Stimulated activated CD8-positive, alpha-beta memory T cell treated with anti-CD3 and anti-CD28 coated beads, Interleukin-15, amount 100 ng/mL, for 24 hours (primary cell): ENCODE results near the gene APOC1.

Experiments used
- DNase-seq: peaks from one replicate; pipeline ENCODE4 v3.0.0-alpha.2; 2020; ENCODE audit warnings: low read depth

APOC1 gene

GRCh38 chr19:44955505-44956439 lies 41.4 kb downstream of the APOC1 start:
- DNase-seq = no peak

DNA sequence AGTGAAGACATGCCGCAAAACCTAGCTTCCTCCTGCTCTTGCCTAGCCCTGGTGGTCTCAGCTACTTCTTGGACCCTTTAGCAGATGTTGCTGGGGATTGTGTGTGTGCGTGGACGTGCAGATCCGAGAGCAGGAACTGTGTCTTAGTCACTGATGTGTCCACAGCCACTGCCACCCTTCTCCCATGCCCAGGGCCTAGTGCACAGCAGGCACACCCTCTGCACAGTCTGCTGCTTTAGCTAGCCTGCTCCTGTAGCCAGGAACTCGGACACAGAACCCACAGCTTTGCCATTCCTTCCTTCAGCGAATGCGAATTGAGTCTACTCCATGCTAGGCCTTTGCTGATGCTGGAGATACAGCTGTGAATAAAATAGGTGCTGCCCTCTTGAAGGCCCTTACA lies 43.1 kb downstream of the APOC1 start:
- no peak for DNase-seq

- no peak for DNase-seq
Measured at GRCh38 chr19:44958090-44958489, 43.7 kb downstream of the APOC1 start.

- DNase-seq = no peak
Measured at GRCh38 chr19:44959691-44960090, 45.3 kb downstream of the APOC1 start.

DNA sequence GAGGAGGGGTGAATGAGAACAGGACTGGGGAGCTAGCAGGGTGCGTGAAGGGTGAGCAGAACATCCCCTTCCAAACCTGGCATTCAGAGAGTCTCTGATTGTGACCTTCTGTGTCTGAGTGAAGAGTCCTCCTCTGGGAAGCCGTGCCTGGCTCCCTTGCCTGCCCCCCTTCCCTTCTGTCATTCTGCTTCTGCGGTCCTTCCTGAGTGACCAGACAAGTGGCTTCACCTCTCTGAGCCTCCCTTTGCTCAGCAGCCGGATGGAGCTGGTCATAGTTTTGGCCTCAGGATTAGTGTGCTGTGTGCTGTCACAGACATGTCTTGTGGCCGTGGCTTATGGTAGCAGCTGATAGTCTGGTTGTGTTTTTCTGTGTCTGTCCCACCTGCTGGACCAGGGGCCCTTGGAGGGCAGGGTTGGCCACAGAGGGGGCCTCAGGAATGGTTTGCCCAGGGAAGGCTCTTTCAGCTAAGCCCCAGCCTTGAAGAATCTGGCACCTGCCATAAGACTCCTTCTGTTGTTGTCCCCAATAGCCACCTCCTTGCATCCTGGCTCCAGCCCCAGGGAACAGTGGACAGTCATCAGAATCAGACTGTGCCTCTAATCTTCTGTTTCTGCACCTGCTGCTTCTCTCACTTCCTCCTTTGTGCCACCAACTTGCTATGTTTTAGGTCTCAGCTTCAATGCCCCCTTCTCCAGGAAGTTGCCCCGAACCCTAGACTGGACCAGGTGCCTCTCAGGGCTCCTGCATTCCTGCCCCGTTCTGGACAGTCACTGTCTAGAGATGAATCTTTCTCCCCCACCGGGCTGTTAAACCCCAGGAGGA lies 46.7 kb downstream of the APOC1 start:
- DNase-seq = no peak

- no peak for DNase-seq
Measured at GRCh38 chr19:44961821-44962220, 47.4 kb downstream of the APOC1 start.

DNA sequence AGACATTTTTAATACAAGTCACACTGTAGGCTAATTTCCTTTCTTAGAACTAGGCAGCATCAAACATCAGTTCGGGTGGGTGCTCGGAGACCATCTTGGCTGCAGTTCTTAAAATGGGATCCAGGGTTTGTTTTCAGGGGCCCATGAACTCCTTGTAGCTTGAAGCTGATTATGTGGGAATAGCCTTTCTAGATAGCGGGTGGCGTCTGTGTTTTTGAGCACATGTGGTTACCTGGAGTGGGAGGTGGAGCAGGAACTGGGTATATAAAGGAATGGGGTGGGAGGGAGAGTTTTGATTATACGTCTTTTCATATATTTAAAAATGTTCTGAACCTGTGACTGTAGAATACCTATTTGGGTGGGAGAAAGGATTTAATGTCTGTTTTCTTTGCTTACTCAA lies 53.7 kb downstream of the APOC1 start:
- no peak for DNase-seq

DNA sequence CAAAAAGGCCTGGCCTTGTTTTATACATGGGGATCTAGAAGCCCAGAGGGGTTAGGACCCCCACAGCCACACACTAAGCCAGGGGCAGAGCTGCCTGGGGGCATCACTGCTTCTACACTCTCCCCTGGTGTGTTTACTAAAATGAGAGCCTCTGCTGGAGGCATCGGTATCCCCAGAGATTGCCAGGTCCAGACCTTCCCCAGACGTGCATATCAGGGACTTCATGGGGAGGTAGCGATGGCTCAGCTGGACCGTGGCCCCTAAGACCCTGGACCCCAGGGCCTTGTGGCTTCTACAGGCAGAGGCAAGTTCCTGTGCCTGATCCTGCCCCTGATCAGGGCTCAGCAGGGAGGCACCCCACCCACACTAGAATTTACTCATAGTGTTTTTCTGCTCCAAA lies 54.3 kb downstream of the APOC1 start:
- no peak for DNase-seq
